Measurements from ENCODE around the gene RAN. TPM values are rescaled to one million over a fixed set of nuclear protein-coding genes. Genes with fewer than 3 reads are reported as not detected.
"Not testable (repeated sequence)": the region's sequence is repeated elsewhere in the genome, so short reads cannot be mapped to it uniquely, and the experiment has no call there.

The RAN gene
- total RNA-seq, 2 donors from 2014 or later = 266 to 344 TPM

DNA sequence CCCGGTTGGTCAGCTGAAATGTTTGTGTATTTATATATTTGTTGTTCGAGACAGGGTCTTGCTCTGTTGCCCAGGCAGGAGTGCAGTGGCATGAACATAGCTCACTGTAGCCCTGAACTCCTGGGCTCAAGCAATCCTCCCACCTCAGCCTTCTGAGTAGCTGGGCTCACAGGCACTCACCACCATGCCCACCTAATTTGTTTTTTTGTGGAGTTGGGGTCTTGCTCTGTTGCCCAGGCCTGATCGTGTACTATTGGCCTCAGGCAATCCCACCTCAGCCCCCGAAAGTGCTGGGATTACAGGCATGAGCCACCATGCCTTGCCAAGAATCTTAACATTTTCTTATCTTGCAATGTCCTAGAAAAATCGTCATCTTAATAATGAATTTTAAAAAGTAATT, 3.3 kb downstream of the RAN start:
- DNase-seq (no peak), ATAC-seq (no peak)
- intact Hi-C loops (cut with DNase I, micrococcal nuclease) = no loop called here

DNA sequence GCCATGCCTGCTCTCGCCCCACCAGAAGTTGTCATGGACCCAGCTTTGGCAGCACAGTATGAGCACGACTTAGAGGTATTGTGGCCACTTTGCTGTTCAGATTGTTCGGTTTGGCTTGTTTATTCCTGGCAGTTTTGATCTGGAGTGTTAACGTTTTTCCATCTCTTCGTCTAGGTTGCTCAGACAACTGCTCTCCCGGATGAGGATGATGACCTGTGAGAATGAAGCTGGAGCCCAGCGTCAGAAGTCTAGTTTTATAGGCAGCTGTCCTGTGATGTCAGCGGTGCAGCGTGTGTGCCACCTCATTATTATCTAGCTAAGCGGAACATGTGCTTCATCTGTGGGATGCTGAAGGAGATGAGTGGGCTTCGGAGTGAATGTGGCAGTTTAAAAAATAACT, 3.8 kb downstream of the RAN start:
- ATAC-seq; intact Hi-C loops (cut with DNase I, micrococcal nuclease); DNase-seq: not testable (repeated sequence)

DNA sequence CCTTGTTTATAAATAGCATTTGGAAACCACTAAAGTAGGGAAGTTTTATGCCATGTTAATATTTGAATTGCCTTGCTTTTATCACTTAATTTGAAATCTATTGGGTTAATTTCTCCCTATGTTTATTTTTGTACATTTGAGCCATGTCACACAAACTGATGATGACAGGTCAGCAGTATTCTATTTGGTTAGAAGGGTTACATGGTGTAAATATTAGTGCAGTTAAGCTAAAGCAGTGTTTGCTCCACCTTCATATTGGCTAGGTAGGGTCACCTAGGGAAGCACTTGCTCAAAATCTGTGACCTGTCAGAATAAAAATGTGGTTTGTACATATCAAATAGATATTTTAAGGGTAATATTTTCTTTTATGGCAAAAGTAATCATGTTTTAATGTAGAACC, 4.4 kb downstream of the RAN start:
- ATAC-seq = no peak

DNA sequence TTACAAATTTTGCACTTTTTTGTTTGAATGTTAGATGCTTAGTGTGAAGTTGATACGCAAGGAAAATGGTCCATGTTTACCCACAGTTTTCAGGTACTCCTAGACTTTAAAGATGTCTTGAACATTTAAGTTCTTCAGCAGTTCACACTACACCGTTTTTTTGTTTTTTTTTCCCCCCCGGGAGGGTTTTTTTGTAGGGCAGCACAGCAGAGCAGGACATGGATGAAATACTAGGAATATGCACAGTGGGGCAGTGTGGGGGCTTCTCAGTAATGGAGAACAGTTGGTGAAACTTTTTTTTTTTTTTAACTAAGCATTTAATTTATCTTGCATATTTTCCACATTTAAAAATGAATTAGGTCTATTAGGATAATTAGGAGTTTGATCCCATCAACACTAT, 4.9 kb downstream of the RAN start:
- ATAC-seq (no peak), DNase-seq (no peak)
- intact Hi-C loops (cut with DNase I, micrococcal nuclease) = no loop called here

More for the DNA sequence above, 4.4 kb downstream of the RAN start:
- DNase-seq = no peak
- intact Hi-C loops (cut with DNase I, micrococcal nuclease) = no loop called here

DNA sequence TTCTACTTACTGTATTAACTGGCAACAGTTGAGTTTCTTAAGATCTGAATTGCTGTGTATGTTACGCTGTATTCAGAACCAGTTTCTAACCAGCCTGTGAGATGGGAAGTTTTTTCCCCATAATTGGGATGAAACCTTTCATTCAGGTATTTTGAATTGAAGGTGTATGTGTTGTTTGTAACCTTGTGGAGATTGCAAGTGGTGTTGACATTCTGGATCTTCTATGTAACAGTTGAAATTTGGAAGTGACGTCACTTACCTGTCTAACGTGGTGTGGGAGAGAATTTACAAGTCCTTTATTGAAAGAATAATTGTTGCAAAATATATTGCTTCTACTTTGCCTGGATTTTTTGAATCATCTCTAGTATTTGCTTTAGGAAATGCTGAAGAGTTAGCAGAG, 5.5 kb downstream of the RAN start:
- intact Hi-C loops (cut with DNase I, micrococcal nuclease) = no loop called here
- DNase-seq = no peak
- no peak for ATAC-seq

DNA sequence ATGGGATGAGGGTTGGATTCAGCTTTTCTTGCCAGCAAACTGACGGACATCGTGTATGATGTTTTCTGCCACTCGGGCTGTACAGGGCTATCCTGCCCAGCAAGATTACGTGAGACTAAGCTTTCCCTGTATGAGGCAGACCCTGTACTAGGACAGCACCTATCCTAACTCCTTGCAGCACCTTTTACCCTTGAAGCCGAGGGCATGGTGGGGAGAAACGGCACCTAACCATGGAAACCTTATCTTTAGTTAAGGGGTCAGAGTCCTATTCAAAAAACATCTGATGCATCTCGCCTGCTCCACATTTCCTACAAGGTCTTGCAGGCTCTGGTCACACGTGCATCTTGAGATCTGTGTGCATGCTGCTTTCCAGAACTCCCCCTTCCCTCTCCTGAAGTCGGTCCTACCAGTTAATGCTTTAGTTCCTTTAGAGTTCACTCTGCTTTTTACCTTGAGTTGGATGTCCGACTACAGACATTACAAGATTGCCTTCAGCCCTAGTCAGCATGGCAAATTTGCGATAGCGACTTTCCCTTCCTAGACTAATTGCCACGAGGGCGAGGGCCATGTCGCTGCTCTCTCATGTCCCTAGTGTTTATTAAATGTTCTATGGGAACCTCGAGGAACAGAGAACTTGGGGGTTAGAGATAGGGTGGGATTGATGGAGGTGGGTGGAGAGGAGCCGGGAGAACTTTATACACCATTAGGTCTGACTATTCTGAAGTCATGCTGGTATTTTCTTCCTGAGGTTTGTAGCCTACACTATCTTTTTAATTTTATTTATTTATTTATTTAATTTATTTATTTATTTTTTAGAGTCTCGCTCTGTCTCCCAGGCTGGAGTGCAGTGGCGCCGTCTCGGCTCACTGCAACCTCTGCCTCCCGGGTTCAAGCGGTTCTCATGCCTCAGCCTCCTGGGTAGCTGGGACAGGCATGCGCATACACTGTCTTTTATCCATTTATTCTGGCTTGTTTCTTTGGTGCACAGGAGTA, 6.6 kb downstream of the RAN start:
- intact Hi-C loops (cut with DNase I, micrococcal nuclease) = no loop called here
- ATAC-seq = peak; percentile 50
- no peak for DNase-seq

DNA sequence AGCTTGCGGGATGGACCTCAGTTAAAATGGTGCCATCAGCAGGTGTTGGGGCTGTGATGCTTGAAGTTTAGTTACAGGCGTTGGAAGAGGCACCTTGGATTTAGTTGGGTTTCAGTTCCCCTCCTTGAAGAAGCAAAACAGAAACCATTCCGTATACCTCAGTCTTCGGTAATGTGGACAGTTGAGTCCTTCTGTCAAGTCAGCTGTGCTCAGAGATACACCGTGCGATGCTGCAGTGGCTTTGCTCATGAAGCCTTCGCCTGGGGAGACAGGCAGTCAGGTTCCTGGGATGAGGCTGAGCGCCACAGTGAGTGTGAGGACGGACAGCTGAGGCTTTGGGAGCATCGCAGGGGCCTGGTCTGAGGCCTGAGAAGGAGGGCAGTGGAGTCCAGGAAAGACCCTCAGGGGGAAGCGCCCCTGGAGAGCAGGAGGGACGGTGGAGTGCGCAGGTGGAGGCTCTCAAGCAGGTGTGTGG, 7.4 kb downstream of the RAN start:
- DNase-seq (no peak), ATAC-seq (peak; percentile 18)
- intact Hi-C loops (cut with DNase I, micrococcal nuclease) = no loop called here

DNA sequence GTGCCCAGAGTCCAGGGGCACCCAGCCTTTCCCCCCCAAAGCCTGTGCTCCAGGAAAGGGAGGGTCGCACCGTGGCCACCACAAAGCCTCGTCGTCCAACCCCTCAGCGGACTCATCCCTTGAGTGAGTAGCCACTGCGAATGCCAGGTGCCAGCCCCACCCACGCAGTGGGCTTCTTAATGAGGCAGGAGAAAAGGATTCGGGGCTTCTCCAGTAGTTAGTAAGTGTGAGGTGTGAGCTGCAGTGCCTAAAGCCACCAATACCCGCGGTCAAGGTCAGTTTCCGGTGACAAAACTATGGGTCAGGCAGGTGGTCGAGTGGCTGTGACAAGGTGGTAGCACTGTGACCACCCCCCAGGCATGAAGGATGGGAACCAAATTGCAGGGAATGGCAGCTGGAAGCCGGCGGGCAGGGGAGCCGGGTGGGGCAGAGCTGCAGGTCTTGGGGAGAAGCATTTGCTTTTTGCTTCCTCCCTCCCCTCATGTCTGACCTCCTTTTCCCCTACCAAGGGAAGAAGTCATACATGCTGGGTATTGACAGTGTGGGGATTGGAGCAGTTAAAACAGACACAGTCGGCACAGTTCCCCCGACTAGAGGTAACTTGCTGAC, 8.0 kb downstream of the RAN start:
- ATAC-seq = peak; percentile 23
- intact Hi-C loops (cut with DNase I, micrococcal nuclease) = no loop called here
- DNase-seq = no peak

DNA sequence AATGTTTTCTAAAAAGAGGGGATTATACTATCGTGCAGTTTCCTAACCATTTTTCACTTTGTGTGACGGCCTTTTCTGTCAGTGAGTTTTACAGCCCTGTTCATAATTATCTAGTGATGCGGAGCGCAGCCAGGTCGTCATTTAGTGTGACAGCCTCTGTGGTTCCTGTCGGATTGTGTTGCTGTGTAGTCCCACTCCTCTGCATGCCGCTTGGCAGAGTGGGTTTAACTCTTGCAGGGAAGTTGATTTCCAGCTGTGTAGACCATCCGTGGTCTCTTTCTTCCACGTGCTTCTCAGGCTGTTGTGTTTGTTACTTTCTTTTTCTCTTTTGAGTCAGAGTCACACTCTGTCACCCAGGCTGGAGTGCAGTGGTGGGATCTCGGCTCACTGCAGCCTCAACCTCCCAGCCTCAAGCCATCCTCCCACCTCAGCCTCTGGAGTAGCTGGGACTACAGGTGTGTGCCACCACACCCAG, 8.6 kb downstream of the RAN start:
- ATAC-seq = peak; percentile 44
- intact Hi-C loops (cut with DNase I, micrococcal nuclease) = no loop called here
- no peak for DNase-seq

DNA sequence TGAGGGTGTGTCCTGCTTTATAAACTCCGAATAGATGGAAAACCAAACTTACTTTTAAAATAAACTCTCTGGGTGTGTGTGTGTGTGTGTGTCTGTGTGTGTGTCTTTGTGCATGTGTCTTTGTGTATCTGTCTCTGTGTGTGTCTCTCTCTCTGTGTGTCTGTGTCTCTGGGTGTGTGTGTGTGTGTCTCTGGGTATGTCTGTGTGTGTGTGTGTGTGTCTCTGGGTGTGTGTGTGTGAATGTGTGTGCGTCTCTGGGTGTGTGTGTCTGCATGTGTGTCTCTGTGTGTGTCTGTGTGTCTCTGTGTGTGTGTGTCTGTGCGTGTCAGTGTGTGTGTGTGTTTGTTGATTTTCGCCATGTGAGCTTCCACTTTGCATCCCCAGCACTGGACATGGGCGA, 9.2 kb downstream of the RAN start:
- DNase-seq (no peak), ATAC-seq (no peak)
- intact Hi-C loops (cut with DNase I, micrococcal nuclease) = no loop called here

DNA sequence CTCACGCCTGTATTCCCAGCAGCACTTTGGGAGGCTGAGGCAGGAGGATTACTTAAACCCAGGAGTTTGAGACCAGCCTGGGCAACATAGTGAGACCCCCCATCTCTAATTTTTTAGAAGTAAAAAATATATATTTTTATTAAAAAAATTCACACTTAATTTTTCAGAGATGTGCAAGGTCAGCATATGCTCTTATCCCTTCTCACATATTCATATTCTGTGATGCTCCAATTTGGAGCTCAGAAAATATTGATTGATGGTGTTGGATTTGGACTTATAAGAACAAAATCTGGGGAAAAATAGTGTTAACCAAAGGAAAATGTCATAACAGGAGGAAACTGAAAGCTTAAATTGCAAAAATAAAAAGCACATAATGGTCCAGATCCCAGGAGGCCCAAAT, 9.7 kb downstream of the RAN start:
- no peak for ATAC-seq
- no peak for DNase-seq
- intact Hi-C loops (cut with DNase I, micrococcal nuclease) = no loop called here

DNA sequence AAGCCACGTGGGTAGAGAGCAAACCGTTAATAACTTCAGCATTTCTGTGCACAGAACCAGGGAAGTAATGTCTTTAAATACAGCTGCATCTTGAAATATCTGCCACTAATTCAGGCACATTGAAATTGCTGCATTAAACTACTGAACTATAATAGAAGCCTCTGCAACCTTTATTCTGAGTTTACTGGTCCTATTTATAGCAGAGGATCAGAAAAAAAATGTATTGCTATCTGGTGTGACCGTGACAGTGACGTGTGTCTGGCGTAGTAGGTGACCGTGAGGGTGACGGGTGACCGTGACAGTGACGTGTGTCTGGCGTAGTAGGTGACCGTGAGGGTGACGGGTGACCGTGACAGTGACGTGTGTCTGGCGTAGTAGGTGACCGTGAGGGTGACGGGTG, 15.3 kb downstream of the RAN start:
- DNase-seq; intact Hi-C loops (cut with DNase I, micrococcal nuclease); ATAC-seq: not testable (repeated sequence)

DNA sequence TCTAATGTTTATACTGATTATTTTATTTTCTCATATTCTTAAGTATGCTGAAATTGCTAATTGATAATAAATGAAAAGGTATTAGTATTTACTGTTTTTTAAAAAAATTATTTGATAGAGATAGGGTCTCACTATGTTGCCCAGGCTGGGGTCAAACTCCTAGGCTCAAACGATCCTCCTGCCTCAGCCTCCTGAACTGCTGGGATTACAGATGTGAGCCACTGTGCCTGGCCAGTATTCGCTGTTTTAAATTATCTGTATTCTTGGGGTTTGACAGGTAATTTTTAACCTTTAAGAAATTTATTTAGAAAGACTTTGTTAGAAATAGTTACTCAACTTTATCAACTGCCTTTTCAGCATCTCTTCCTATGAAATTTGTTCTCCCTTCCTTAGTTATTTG, 32.2 kb downstream of the RAN start:
- no peak for DNase-seq
- no peak for ATAC-seq
- intact Hi-C loops (cut with DNase I, micrococcal nuclease) = no loop called here

DNA sequence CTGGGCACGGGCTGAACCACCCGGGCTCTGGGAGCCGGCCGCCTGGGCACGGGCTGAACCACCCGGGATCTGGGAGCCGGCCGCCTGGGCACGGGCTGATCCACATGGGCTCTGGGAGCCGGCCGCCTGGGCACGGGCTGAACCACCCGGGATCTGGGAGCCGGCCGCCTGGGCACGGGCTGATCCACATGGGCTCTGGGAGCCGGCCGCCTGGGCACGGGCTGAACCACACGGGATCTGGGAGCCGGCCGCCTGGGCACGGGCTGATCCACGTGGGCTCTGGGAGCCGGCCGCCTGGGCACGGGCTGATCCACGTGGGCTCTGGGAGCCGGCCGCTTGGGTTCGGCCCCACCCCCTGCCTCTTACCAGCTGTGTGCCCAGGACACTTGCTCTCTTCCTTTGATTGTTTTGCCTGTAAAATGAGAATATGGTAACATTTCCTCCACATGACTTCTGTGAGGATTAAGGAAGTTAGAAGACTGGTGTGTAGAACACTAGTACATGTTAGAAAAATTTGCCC, 33.1 kb downstream of the RAN start:
- intact Hi-C loops (cut with DNase I, micrococcal nuclease); DNase-seq; ATAC-seq: not testable (repeated sequence)

DNA sequence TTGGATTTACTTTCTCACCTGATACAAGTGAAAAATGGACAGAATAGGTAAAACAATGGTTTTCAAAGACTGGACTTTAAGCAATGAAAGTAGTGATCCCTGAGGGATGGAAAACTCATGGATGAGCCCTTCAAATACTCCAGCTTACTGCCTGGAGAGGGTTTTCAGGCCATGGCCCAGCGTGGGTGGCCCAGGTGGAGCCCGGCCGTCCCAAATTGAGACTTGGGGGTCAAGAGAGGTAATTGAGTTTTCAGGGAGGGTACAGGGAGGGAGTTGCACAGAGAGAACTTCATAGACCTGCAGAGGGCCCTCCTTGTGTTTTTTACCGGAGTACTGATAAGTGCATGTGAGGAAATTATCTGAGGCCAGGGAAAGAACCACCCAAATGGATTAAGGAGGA, 37.2 kb downstream of the RAN start:
- intact Hi-C loops (cut with DNase I, micrococcal nuclease) = no loop called here
- DNase-seq = no peak
- ATAC-seq = no peak

DNA sequence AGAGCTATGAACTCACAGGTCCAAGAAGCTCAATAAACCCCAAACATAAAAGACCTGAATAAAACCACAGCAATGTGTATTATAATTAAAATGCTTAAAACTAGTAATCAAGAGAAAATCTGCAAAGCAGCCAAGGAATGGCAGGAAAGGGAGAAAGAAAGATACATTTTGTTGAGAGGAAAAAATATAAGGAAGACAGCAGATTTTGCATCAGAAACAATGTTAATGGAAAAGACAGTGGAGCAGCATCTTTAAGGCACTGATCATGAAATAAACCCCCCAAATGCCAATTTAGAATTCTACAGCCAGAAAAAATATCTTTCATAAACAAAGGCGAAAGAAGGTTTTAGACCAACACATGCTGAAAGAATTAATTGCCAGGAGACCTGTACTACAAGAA, 39.3 kb downstream of the RAN start:
- intact Hi-C loops (cut with DNase I, micrococcal nuclease) = loop anchor here in 1 of 2 donors (10.0 kb wide), 1 partner anchor 224 kb away; no protein-coding TSS in a partner anchor
- ATAC-seq (no peak), DNase-seq (no peak)

DNA sequence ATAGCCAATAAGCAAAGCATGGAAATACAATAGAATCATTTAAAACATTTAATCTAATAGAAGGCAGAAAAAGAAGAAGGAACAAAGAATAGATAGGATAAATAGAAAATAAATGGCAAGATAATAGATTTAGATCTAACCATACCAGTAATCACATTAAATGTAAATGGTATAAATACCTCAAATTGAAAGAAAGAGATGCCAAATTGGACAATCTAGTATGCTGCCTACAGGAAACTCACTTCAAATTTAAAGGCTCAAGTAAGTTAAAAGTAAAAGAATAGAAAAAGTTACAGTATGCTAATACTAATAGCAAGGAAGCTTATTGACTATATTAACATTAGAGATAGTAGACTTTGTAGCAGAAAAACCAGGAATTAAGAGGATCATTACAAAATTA, 40.1 kb downstream of the RAN start:
- intact Hi-C loops (cut with DNase I, micrococcal nuclease) = loop anchor here in 1 of 2 donors (10.0 kb wide), 1 partner anchor 223 kb away; no protein-coding TSS in a partner anchor
- ATAC-seq (no peak), DNase-seq (no peak)

DNA sequence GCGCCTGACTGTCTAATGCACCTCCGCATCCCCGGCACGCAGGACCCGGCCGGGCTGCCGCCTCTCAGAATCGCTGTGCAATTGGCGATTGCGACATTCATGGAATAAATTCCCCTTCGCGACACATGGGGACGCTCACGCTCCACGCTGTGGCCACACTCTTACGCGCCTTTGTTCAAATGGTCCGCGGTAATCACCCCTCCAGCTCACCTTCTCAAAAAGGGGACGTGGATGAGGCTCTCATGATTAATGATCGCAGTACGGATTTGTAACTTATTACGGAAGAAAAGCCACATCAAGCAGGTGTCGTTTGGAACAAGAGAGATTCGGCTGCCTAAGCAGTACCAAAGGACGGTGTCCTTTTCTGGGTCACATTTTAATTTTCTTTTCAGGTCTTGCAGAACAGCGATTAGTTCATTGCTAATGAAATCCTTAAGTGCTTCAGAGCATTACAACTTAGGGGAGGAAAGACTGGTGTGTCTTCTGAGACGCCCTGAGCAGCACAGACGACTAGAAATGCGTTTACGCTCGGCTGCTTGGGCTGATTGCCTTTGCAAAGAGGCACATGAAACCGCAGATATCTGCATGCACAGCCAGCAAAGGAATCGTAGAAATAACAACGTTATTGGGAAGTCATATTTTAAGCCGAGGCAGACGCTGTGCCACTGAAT, 44.5 kb downstream of the RAN start:
- ATAC-seq = no peak

DNA sequence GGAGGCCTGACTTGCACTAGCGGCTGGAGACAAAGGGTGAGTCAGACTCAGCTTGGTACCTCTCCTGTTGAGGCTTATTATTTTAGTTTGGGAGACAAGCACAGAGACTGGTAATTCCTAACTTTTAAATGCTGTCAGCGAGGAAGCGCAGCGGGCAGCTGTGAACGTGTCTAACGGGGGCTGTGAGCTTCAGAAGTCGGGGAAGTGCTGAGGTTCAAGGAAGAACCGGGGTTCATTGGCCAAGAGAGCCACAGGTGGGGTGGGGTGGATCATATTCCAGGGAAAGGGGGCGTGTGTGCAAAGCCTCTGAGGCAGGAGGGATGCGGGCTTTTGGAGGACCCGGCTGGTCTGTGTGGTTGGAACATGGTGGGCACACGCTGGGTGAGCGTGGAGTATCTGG, 45.7 kb downstream of the RAN start:
- DNase-seq (no peak), ATAC-seq (no peak)
- intact Hi-C loops (cut with DNase I, micrococcal nuclease) = loop anchor here in 1 of 2 donors (10.0 kb wide), 1 partner anchor 217 kb away; no protein-coding TSS in a partner anchor

More for the DNA sequence above, 44.5 kb downstream of the RAN start:
- intact Hi-C loops (cut with DNase I, micrococcal nuclease) = loop anchor here in 1 of 2 donors (10.0 kb wide), 1 partner anchor 218 kb away; no protein-coding TSS in a partner anchor
- peak in 1 of 2 donors; percentile 26 for DNase-seq

All from left colon (tissue), 2 donors.